Measurements from ENCODE around the gene KIR3DL2. TPM values are rescaled to one million over a fixed set of nuclear protein-coding genes. Genes with fewer than 3 reads are reported as not detected.

The KIR3DL2 gene
- not detected in 2 replicates for total RNA-seq

GRCh38 chr19:54850061-54850640 lies at the start of gene KIR3DL2:
Gene KIR3DL2, plus strand, starts transcription at chr19:54850443. Its CDS starts 33 bp downstream, at chr19:54850476.

GRCh38 chr19:54803410-54803809 lies 46.8 kb upstream of the KIR3DL2 start, which contains the start of gene KIR2DL4:
Gene KIR2DL4, plus strand, starts transcription at chr19:54803610. Its CDS starts 42 bp downstream, at chr19:54803652.

GRCh38 chr19:54816251-54816650 lies 34.0 kb upstream of the KIR3DL2 start, which contains the start of gene KIR3DL1:
Gene KIR3DL1, plus strand, starts transcription at chr19:54816468.

GRCh38 chr19:54832496-54832895 lies 17.7 kb upstream of the KIR3DL2 start, which contains the start of gene KIR2DS4:
Gene KIR2DS4, plus strand, starts transcription at chr19:54832676.

GRCh38 chr19:54873990-54874389 lies 23.7 kb downstream of the KIR3DL2 start, which contains the start of gene FCAR:
Gene FCAR, plus strand, starts transcription at chr19:54874235. Its CDS starts 55 bp downstream, at chr19:54874290.

GRCh38 chr19:54905803-54906511 lies 55.7 kb downstream of the KIR3DL2 start, which contains the start of gene NCR1:
Gene NCR1, plus strand, starts transcription at chr19:54906148. Its CDS starts 40 bp downstream, at chr19:54906188.

Small RNAs within 50 kb of the gene (small RNA-seq; reads per million reads assigned to genes)
- gene RNU6-222P = 0.66 reads per million, percentile 6 among the genes with 10 or more reads in this experiment

Other genes with a start within 250 kb of the KIR3DL2 start
- not detected in 2 replicates for gene LILRB1, start 220.0 kb upstream of the KIR3DL2 start, total RNA-seq
- not detected in 2 replicates for gene LILRB4, start 187.5 kb upstream of the KIR3DL2 start, total RNA-seq
- not detected in 2 replicates for gene KIR3DL3, start 126.0 kb upstream of the KIR3DL2 start, total RNA-seq
- not detected in 2 replicates for gene KIR2DL3, start 111.9 kb upstream of the KIR3DL2 start, total RNA-seq
- gene KIR2DL1, start 80.7 kb upstream of the KIR3DL2 start, total RNA-seq = not detected in 2 replicates
- gene KIR2DL4, start 46.8 kb upstream of the KIR3DL2 start, total RNA-seq = not detected in 2 replicates
- gene KIR3DL1, start 34.0 kb upstream of the KIR3DL2 start, total RNA-seq = not detected in 2 replicates
- gene KIR2DS4, start 17.8 kb upstream of the KIR3DL2 start, total RNA-seq = not detected in 2 replicates
- gene FCAR, start 23.8 kb downstream of the KIR3DL2 start, total RNA-seq = not detected in 2 replicates
- not detected in 2 replicates for gene NCR1, start 55.7 kb downstream of the KIR3DL2 start, total RNA-seq
- not detected in 2 replicates for gene NLRP7, start 97.1 kb downstream of the KIR3DL2 start, total RNA-seq
- under 0.01 TPM in 1 of 2 replicates, not detected in the other for gene NLRP2, start 115.9 kb downstream of the KIR3DL2 start, total RNA-seq
- gene GP6, start 187.8 kb downstream of the KIR3DL2 start, total RNA-seq = not detected in 2 replicates
- gene RDH13, start 212.7 kb downstream of the KIR3DL2 start, total RNA-seq = 8.4 and 12.6 TPM in 2 replicates
- gene EPS8L1, start 225.4 kb downstream of the KIR3DL2 start, total RNA-seq = 0.36 and 0.65 TPM in 2 replicates